Bronchial smooth muscle cell (primary cell): Measurements from ENCODE around the gene PCYT2. TPM values are rescaled to one million over a fixed set of nuclear protein-coding genes. Genes with fewer than 3 reads are reported as not detected.

Experiments
- total RNA-seq: library from RNA; depleted of rRNA; stranded (reverse); fragments of >200 nt; gene quantifications from 2 replicates; pipeline ENCODE4 v1.2.1, GENCODE V29; 2014

Gene PCYT2
- total RNA-seq: 41.1 and 46.2 TPM in 2 replicates

DNA sequence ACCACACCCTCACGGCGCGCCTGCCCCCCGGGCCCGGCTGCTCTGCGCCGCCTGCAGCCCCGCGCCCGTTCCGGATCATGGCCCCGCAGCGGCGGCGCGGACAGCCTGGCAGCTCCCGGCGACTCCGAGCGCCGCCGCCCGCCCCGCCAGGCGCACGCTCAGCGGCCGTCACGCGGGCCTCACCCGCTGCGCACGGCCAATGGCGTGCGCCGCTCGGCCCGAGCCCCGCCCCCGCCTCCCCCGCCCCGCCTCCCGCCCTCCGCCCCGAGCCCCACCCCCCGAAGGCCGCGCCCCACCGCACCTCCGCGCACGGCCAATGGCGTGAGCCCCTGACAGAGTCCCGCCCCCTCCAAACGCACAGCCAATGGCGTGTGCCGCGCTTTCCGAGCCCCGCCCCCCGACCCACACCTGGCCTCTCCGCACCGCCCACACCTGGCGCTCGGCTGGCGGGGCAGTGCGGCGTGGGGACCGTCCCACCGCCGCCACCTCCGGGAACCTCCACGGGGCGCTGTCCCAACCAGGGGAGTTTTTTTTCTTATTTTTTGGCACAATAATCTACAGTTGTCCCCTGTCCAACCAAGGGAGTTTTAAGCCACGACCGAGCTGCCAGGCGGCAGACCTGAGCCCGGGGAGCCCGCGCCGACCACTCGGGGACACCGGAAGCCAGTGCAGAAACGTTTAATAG, at the start of gene PCYT2:
PCYT2 (minus strand) TSS at position 123 of the 685 bp plus-strand sequence; CDS start at position 79, 44 bp downstream.

DNA sequence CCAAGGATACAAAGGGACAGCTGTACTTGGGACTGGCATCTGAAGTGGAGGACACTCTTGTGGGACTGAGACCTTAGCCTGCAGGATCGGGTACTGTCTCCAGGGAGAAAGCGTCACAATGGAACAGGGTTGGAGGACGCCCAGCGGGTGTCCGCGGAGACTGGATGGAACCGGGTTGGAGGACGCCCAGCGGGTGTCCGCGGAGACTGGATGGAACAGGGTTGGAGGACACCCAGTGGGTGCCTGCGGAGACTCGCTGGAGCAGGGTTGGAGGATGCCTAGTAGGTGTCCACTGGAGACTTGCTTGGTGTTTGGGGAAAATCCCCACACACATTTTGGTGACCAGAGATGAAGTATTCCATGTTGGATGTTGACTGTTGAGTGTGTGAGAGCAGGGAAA, 36.0 kb upstream of the PCYT2 start, which contains the start of gene MYADML2:
MYADML2 (minus strand) TSS at position 45 of the 400 bp plus-strand sequence. CDS start 5,492 bp downstream, outside the sequence.

DNA sequence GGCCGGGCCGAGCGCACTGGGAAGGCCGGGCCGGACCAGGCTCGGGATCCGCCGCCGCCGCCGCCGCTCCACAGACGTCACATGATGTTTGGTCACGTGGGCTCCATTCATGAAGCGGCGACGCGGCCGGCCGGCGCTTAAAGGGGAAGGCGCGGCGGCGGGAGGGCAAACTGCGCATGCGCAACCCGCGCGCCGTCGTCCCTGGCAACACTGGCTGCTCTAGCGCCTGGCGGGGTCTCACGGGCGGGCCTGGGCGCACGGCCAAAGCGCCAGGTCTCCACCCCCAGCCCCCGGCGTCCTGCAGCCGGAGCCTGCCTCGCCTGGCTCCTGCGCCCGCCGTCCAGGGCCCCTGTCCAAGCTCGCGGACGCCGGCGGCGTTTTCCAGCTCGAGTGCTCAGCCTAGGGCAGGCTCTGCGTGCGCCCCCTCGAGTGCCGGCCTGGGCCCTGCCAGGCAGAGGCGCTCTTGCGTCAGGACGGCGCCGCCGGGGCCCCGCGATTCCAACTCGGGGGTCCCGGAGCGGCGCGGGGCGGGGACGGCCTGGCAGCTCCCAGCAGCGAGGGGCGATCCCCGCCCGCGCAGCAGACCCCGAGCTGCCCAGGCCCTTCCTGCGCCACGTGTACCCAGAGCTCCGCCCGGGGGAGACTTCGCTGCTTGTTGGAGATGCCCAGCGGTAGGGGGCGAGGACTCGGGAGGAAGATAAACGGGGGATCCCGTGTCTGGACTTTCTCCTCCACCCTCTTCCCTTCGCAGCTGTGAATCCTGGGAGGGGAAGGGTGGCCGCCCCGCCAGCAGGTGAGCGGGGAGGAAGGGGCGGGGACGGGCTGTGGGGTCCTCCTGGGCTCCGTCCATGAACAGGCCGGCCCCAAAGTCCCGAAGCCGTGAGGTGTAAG, 16.7 kb upstream of the PCYT2 start, which contains the start of gene MAFG:
MAFG (minus strand) TSS at position 83 of the 891 bp plus-strand sequence. CDS start 4,550 bp downstream, outside the sequence.

DNA sequence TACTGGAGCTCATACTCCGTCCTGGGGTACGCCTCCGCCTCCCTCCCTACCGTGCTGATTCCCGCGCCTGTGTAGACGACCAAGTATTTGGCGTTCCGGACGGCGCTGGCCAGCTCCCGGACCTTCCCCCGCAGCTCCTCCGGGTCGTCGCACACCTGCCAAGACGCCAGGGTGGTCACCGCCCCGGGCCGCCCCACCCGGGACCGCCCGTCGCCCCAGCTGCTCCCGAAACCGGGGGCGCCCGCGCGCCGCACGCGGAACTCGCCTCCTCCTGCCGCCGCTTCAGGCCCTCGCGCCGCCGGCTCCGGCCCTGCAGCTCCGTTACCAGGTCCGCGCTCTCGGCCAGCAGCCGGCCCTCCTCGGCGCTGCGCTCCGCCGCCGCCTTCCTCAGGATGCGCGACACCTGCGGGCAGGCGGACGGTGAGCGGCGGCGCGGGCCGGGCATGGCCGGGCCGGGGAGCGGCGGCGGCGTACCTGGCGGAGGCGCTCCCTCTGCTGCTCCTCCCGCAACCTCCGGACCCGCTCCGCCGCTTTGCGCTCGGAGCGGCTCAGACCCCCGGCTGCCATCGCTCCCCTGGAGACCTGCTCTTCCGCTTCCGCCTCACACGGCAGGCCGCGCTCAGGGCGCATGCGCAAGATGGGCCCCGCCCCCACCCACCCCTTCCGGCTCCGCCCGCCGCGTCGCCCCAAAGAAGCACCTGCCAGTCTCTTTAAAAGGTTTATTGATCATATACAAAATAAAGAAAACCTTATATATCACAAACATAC, 6.5 kb upstream of the PCYT2 start, which contains the start of gene SIRT7:
SIRT7 (minus strand) TSS at position 612 of the 768 bp plus-strand sequence; CDS start at position 567, 45 bp downstream.

DNA sequence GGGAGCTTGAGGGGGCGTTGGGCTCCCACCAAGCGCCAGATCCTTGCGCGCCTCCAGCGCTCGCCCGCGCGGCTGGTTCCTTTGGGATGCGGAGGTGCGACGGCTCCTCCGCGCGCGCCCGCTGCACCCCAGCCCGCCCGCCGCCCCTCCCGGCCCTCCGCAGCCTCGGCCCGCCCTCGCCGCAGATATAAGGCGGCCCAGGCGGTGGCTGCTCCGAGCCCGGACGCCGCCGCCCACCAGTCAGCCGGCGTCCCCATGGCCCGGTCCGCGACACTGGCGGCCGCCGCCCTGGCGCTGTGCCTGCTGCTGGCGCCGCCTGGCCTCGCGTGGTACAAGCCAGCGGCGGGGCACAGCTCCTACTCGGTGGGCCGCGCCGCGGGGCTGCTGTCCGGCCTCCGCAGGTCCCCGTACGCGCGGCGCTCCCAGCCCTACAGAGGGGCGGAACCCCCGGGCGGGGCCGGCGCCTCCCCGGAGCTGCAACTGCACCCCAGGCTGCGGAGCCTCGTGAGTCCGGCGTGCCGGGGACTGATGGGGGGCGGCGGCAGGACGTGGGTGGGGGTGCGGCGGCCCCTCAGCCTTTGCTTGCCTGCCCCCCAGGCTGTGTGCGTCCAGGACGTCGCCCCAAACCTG, 9.1 kb downstream of the PCYT2 start, which contains the start of gene NPB:
NPB (plus strand) TSS at position 216 of the 630 bp plus-strand sequence; CDS start at position 256, 40 bp downstream.

DNA sequence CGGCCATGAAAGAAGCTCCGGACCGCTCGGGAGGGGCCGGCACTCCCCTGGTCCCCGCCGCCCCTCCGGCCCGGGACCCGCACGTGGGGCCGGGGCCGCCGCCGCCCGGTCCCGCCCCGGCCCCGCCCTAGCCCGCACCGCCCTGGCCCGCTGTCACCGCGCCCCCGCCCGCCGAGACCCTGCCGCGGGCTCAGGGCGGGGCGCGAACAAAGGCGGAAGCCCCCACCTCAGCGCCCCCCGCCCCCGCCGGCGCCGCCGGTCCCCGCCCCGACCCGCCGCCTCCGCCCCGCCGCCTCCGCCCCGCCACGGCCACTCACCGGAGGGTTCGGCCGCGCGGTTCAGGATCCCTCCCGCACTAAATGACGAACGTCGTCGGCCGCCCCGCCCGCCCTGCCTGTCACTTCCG, 40.2 kb downstream of the PCYT2 start, which contains the start of gene ARHGDIA:
ARHGDIA (minus strand) TSS at position 357 of the 406 bp plus-strand sequence. CDS start 1,407 bp downstream, outside the sequence.

DNA sequence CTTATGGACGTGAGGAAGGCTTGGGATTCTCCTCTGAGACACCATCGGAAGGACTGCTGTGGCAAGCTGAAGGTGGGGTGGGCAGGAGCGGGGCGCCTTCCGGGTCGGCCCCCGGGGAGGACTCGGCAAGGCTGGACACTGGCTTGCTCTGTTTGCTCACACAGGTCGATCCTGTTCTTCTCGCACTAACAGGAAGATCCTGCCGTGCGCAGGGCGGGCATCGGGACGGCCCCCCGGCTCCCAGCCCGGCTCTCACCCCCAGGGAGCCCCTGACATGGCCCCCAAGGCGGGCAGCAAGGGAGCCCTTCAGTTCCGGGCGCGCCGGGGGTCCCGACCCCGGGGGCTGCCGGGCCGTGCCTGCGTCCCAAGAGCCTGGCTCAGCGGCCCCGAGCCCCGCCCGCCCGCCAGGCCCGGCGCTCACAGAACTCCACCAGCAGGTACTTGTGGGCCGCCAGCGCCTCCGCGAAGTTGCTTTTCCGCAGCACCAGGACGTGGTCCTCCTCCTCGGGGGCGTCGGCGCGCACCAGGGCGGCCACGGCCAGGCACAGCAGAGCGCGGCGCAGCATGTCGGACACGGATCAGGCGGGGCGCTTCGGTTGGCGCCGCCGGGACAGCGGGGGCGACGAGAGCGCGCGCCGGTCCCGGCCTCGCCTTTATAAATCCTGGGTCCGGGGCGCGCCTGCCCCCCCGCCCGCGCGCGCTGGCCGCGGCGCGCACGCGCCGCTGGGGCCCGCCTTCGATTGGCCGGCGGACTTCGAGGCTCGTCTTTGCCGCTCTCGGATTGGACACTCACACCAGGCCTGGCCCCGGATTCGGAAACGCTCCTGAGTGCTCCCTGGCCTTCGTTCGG, 51.1 kb downstream of the PCYT2 start, which contains the start of gene P4HB:
P4HB (minus strand) TSS at position 630 of the 850 bp plus-strand sequence; CDS start at position 566, 64 bp downstream.

Other genes with a start within 250 kb of the PCYT2 start
- 37.0 and 39.0 TPM in 2 replicates for gene OXLD1, start 244.8 kb downstream of the PCYT2 start, total RNA-seq
- 6.5 and 7.5 TPM in 2 replicates for gene CCDC137, start 244.7 kb downstream of the PCYT2 start, total RNA-seq
- 21.5 and 34.0 TPM in 2 replicates for gene ARL16, start 227.6 kb downstream of the PCYT2 start, total RNA-seq
- 57.4 and 64.3 TPM in 2 replicates for gene HGS, start 227.4 kb downstream of the PCYT2 start, total RNA-seq
- gene MRPL12, start 208.0 kb downstream of the PCYT2 start, total RNA-seq: 3.5 and 7.6 TPM in 2 replicates
- 2.7 and 5.4 TPM in 2 replicates for gene SLC25A10, start 199.1 kb downstream of the PCYT2 start, total RNA-seq
- not detected in 2 replicates for gene GCGR, start 107.2 kb downstream of the PCYT2 start, total RNA-seq
- gene MCRIP1, start 78.1 kb downstream of the PCYT2 start, total RNA-seq: 96.1 and 97.3 TPM in 2 replicates
- not detected in 2 replicates for gene PPP1R27, start 76.3 kb downstream of the PCYT2 start, total RNA-seq
- 766 and 822 TPM in 2 replicates for gene P4HB, start 50.9 kb downstream of the PCYT2 start, total RNA-seq
- gene ARHGDIA, start 40.1 kb downstream of the PCYT2 start, total RNA-seq: 44.2 and 81.2 TPM in 2 replicates
- gene ALYREF, start 19.8 kb downstream of the PCYT2 start, total RNA-seq: 89.5 and 91.1 TPM in 2 replicates
- gene ANAPC11, start 19.7 kb downstream of the PCYT2 start, total RNA-seq: 255 and 291 TPM in 2 replicates
- 0.26 and 0.63 TPM in 2 replicates for gene NPB, start 9.2 kb downstream of the PCYT2 start, total RNA-seq
- gene SIRT7, start 6.8 kb upstream of the PCYT2 start, total RNA-seq: 18.8 and 21.9 TPM in 2 replicates
- gene MAFG, start 16.3 kb upstream of the PCYT2 start, total RNA-seq: 12.1 and 17.5 TPM in 2 replicates
- 46.8 and 79.8 TPM in 2 replicates for gene PYCR1, start 25.9 kb upstream of the PCYT2 start, total RNA-seq
- not detected in 2 replicates for gene MYADML2, start 35.8 kb upstream of the PCYT2 start, total RNA-seq
- under 0.01 TPM in 1 of 2 replicates, not detected in the other for gene NOTUM, start 49.8 kb upstream of the PCYT2 start, total RNA-seq
- gene ASPSCR1, start 66.2 kb upstream of the PCYT2 start, total RNA-seq: 26.6 and 28.4 TPM in 2 replicates
- gene CENPX, start 111.5 kb upstream of the PCYT2 start, total RNA-seq: 14.9 and 33.4 TPM in 2 replicates
- gene LRRC45, start 111.9 kb upstream of the PCYT2 start, total RNA-seq: 12.0 and 15.0 TPM in 2 replicates
- gene RAC3, start 120.3 kb upstream of the PCYT2 start, total RNA-seq: 5.4 and 5.7 TPM in 2 replicates
- gene DCXR, start 126.3 kb upstream of the PCYT2 start, total RNA-seq: 25.1 and 30.3 TPM in 2 replicates
- 24.6 and 26.8 TPM in 2 replicates for gene RFNG, start 140.4 kb upstream of the PCYT2 start, total RNA-seq
- gene GPS1, start 140.5 kb upstream of the PCYT2 start, total RNA-seq: 92.8 and 95.1 TPM in 2 replicates
- 34.8 and 43.7 TPM in 2 replicates for gene DUS1L, start 154.4 kb upstream of the PCYT2 start, total RNA-seq
- 63.3 and 80.4 TPM in 2 replicates for gene FASN, start 186.8 kb upstream of the PCYT2 start, total RNA-seq